Transverse colon (tissue), 4 donors: ENCODE results near the gene DONSON. TPM values are rescaled to one million over a fixed set of nuclear protein-coding genes. Genes with fewer than 3 reads are reported as not detected.
"Not testable (repeated sequence)": the region's sequence is repeated elsewhere in the genome, so short reads cannot be mapped to it uniquely, and the experiment has no call there.

Experiments used
- DNase-seq: peaks from one replicate; pipeline ENCODE4 v3.0.0-alpha.2; 2019
- H3K27ac ChIP-seq, 4 donors: fragments of 200-600 bp; sonication (generic); 2 replicates each; pipeline ENCODE4 v1.5.1; 2016 to 2018; ENCODE audit warnings: inconsistent platforms in 4 of 4
- H3K27me3 ChIP-seq: fragments of 200-600 bp; sonication (generic); 2 replicates; pipeline ENCODE4 v1.5.1; 2017; ENCODE audit warnings: inconsistent platforms
- H3K36me3 ChIP-seq, 4 donors: fragments of 200-600 bp; sonication (generic); 2 replicates each; pipeline ENCODE4 v1.5.1; 2017 to 2019; ENCODE audit warnings: inconsistent platforms in 4 of 4
- H3K4me1 ChIP-seq, 4 donors: fragments of 200-600 bp; sonication (generic); 2 replicates each; pipeline ENCODE4 v1.5.1; 2017 to 2020; ENCODE audit warnings: inconsistent platforms in 4 of 4
- H3K4me3 ChIP-seq, 4 donors: fragments of 200-600 bp; sonication (generic); 1 replicate in 1 of 4; 2 replicates in 3 of 4; pipeline versions ENCODE4 v1.5.1 to v1.6.1; 2017 to 2019; ENCODE audit warnings: inconsistent platforms in 4 of 4
- H3K9me3 ChIP-seq, 2 donors: fragments of 200-600 bp; sonication (generic); 2 replicates each; pipeline ENCODE4 v1.5.1; 2017 to 2019; ENCODE audit warnings: inconsistent platforms in 2 of 2
- EP300 ChIP-seq: sonication (generic); formaldehyde crosslinking; IDR thresholded peaks from one replicate; pipeline ENCODE4 v1.6.1; 2017; ENCODE audit warnings: antibody characterized with exemption, low read depth
- POLR2A ChIP-seq: fragments of 450-650 bp; IDR thresholded peaks from one replicate; pipeline ENCODE4 v1.6.1; 2016; ENCODE audit warnings: antibody characterized with exemption, mild to moderate bottlenecking, moderate library complexity
- POLR2AphosphoS5 ChIP-seq, 3 donors: sonication (generic); formaldehyde crosslinking; IDR thresholded peaks; one replicate each; pipeline ENCODE4 v1.6.1; 2016; ENCODE audit warnings: antibody characterized with exemption in 3 of 3
- WGBS, 2 donors: methylation state at CpG; one replicate each; pipeline ENCODE4 v1.1.5; 2018; ENCODE audit warnings: low coverage in 1 of 2; 5-methylcytosine and 5-hydroxymethylcytosine counted together
- in situ Hi-C, 4 donors: fragments of 200-750 bp; cut with MboI; loops; one replicate each; pipeline versions ENCODE4 v1.15.0 to v1.15.1; 2017; ENCODE audit warnings: low sequenced_read_pairs in 3 of 4, low pct_ligation_motif_present in 1 of 4, low pct_unique_long_range_greater_than_20kb in 1 of 4
- intact Hi-C: fragments of 100-400 bp; cut with DNase I; formaldehyde crosslinking; loops from one replicate; pipeline ENCODE4 v1.15.1; 2023; ENCODE audit warnings: low total_unique reads
- total RNA-seq, 4 donors: library from RNA; depleted of rRNA; stranded (reverse); fragments of >200 nt; gene quantifications; one replicate each; pipeline ENCODE4 v1.1.0, GENCODE V29; 2016
- TF ChIP-seq, protein P1 (sequence below), 5 experiments: fragments of 200-600 bp in 3 of 5; fragments of 450-650 bp in 2 of 5; sonication (generic) in 3 of 5; IDR thresholded peaks; 1 replicate in 2 of 5; 2 replicates in 3 of 5; pipeline ENCODE4 v1.5.1; 2016 to 2017; ENCODE audit warnings: antibody characterized with exemption in 5 of 5, inconsistent platforms in 3 of 5, mild to moderate bottlenecking in 2 of 5, moderate library complexity in 1 of 5

Gene DONSON
- total RNA-seq, 4 donors from 2014 or later: 1.8 to 6.5 (median 3.5) TPM

DNA sequence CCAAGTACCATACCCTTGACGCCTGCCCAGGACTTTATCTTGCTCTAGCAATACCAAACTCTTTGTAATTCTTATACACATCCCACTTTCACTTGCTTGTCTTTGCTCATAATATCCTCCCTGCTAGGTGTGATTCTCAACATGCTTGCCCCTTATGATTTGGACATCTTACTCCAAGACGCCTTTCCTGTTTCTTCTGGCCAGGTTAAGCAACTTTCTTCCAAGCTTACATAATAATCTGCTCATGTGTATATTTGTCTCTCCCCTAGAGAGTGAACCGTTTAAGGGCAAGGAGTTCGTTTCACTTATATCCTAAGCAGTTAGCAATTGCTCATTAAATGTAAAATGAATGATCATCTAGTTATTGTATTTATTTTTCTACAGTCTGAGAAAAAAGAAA lies 31.2 kb upstream of the DONSON start:
- Histone ChIP-seq H3K9me3 (no peaks in the 10 kb centered on the region), H3K36me3 (peaks cover 0 to 27% (median 13%) of the 10 kb centered on the region in 4 donors), H3K4me3 (no peak overlapping the region), H3K27me3 (no peaks in the 10 kb centered on the region), H3K27ac (no peak overlapping the region), H3K4me1 (no peaks in the 10 kb centered on the region)
- WGBS, 2 donors: 84 to 95% methylated on average over 3 to 4 of the region's 4 CpGs
- intact Hi-C loops (no loop called here), in situ Hi-C loops (no loop called here)
- DNase-seq: no peak
- TF ChIP-seq POLR2A (no peak), EP300 (no peak), POLR2AphosphoS5 (IDR thresholded peaks at IDR 0.05) (no peak)
- TF ChIP-seq, protein P1, sequence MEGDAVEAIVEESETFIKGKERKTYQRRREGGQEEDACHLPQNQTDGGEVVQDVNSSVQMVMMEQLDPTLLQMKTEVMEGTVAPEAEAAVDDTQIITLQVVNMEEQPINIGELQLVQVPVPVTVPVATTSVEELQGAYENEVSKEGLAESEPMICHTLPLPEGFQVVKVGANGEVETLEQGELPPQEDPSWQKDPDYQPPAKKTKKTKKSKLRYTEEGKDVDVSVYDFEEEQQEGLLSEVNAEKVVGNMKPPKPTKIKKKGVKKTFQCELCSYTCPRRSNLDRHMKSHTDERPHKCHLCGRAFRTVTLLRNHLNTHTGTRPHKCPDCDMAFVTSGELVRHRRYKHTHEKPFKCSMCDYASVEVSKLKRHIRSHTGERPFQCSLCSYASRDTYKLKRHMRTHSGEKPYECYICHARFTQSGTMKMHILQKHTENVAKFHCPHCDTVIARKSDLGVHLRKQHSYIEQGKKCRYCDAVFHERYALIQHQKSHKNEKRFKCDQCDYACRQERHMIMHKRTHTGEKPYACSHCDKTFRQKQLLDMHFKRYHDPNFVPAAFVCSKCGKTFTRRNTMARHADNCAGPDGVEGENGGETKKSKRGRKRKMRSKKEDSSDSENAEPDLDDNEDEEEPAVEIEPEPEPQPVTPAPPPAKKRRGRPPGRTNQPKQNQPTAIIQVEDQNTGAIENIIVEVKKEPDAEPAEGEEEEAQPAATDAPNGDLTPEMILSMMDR (IDR thresholded peaks at IDR 0.05): no peak

DNA sequence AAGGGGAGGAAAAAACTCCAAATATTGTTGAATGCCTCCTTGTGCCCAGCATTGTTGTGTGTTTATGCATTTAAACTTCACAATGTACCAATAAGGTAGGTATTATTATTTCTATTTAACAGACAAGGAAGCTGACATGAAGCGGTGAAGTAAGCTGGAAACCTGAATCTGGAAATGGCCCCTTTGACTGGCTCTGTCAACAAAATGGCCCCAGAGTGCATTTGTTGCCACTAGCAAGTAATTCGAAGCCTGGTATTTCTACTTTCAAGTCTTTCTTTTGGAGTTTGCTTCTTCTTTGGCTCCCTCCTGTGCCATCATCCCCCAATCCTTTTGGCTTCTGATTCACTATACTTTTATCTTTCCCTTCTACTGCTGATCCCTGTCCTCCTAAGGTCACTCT lies 29.9 kb upstream of the DONSON start:
- H3K27ac ChIP-seq: no peak overlapping the region
- H3K4me3 ChIP-seq: no peak overlapping the region
- H3K4me1 ChIP-seq: no peaks in the 10 kb centered on the region
- intact Hi-C loops: no loop called here
- no peak for DNase-seq
- no peaks in the 10 kb centered on the region for H3K27me3 ChIP-seq
- 94 to 95% methylated on average over 2 of the region's 2 CpGs for WGBS, 2 donors
- peaks cover 0 to 31% (median 11%) of the 10 kb centered on the region in 4 donors for H3K36me3 ChIP-seq
- no peaks in the 10 kb centered on the region for H3K9me3 ChIP-seq
- in situ Hi-C loops: no loop called here
- TF ChIP-seq POLR2AphosphoS5 (IDR thresholded peaks at IDR 0.05) (no peak), EP300 (no peak), POLR2A (no peak)
- TF ChIP-seq, protein P1 (IDR thresholded peaks at IDR 0.05): no peak

DNA sequence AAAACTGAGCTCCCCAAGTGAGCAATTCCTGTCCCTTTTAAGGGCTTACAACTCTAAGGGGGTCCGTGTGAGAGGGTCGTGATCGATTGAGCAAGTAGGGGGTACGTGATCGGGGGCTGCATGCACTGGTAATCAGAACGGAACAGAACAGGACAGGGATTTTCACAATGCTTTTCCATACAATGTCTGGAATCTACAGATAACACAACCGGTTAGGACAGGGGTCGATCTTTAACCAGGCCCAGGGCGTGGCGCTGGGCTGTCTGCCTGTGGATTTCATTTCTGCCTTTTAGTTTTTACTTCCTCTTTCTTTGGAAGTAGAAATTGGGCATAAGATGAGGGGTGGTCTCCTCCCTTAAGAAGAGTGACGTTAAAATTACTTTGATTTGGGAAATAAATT lies 29.1 kb upstream of the DONSON start:
- H3K4me1 ChIP-seq, intact Hi-C loops, H3K9me3 ChIP-seq, H3K4me3 ChIP-seq, DNase-seq, H3K27me3 ChIP-seq, H3K27ac ChIP-seq, in situ Hi-C loops: not testable (repeated sequence)
- H3K36me3 ChIP-seq: peaks cover 0 to 38% (median 14%) of the 10 kb centered on the region in 4 donors
- 58 to 86% methylated on average over 3 to 11 of the region's 11 CpGs for WGBS, 2 donors

DNA sequence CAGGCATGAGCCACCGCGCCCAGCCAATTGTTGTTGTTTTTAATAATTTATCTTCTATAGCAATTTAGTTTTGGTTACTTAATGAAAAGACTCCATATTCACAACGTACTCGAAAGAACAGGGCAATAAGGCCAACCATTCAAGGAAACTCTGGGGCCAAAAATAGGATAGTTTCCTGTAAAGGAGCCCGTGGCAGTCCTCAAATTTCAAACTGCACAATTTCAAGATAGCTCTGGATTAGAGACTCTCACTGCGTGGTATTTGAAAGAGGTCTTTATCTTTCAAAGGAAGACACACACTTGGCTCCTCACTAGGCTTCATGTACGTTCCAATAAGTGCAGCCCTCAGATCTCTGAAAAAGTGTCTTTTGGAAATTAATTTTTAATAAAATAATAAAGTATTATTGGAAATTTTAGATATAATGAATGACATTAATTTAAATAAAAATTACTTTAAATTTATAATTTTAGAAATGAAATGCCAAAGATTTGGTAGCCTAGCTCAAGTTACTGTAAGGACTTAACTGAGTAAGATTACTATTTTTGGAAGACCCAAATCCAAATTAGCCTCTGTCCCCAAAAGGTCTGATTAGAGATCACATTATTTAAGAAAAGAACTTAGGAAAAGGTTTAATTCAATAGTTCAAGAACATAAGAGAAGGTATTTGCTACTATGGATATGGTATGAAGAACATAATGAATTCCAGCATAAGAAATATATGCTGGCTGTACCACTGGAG lies 22.7 kb upstream of the DONSON start:
- Histone ChIP-seq H3K9me3 (no peaks in the 10 kb centered on the region), H3K4me1 (no peaks in the 10 kb centered on the region), H3K27me3 (no peaks in the 10 kb centered on the region), H3K4me3 (no peak overlapping the region), H3K27ac (no peak overlapping the region), H3K36me3 (peaks cover 0 to 33% (median 14%) of the 10 kb centered on the region in 4 donors)
- 93% methylated on average over 5 to 7 of the region's 7 CpGs for WGBS, 2 donors
- intact Hi-C loops: no loop called here
- no peak for TF ChIP-seq EP300
- TF ChIP-seq, protein P1 (IDR thresholded peaks at IDR 0.05): no peak
- TF ChIP-seq POLR2AphosphoS5 (IDR thresholded peaks at IDR 0.05): no peak
- in situ Hi-C loops: no loop called here
- DNase-seq: no peak

DNA sequence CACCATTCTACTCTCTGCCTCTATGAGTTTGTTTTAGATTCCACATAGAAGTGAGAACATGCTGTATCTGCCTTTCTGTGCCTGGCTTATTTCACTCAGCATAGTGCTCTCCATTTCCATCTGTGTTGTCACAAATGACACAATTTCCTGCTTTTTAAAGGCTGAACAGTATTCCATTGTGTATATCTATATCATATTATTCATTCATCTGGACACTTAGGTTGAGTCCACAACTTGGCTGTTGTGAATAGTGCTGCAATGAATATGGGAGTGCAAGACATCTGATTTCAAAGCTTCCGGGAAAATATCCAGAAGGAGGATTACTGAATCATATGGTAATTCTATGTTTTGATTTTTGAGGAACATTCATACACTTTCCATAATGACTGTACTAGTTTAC lies 20.1 kb upstream of the DONSON start:
- Histone ChIP-seq H3K27ac (no peak overlapping the region), H3K4me3 (no peak overlapping the region), H3K27me3 (no peaks in the 10 kb centered on the region), H3K4me1 (no peaks in the 10 kb centered on the region), H3K36me3 (peaks cover 0 to 24% (median 10%) of the 10 kb centered on the region in 4 donors), H3K9me3 (no peaks in the 10 kb centered on the region)
- intact Hi-C loops (no loop called here), in situ Hi-C loops (no loop called here)
- TF ChIP-seq, protein P1 (IDR thresholded peaks at IDR 0.05): no peak
- TF ChIP-seq POLR2A: no peak
- TF ChIP-seq POLR2AphosphoS5 (IDR thresholded peaks at IDR 0.05): no peak
- TF ChIP-seq EP300: no peak
- DNase-seq: no peak
- WGBS, 2 donors: 69 to 83% methylated on average over 1 of the region's 1 CpG
